HepG2 (cell line): Measurements from ENCODE around the gene FOXS1. TPM values are rescaled to one million over a fixed set of nuclear protein-coding genes. Genes with fewer than 3 reads are reported as not detected.

ENCODE experiments used
- BRCA1 ChIP-seq: sonication (generic); formaldehyde crosslinking; IDR thresholded peaks from 2 replicates; pipeline ENCODE4 v1.4.0; 2020; ENCODE audit warnings: missing genetic modification reagents
- GTF3A ChIP-seq: sonication (generic); formaldehyde crosslinking; conservative IDR thresholded peaks from 2 replicates; pipeline ENCODE4 v1.4.0; 2020; ENCODE audit warnings: mild to moderate bottlenecking, missing genetic modification reagents
- HBP1 ChIP-seq: IDR thresholded peaks from 2 replicates; pipeline ENCODE4 v1.6.1; 2016; ENCODE audit warnings: low read depth, control low read depth
- JUN ChIP-seq: sonication (generic); formaldehyde crosslinking; IDR thresholded peaks from 2 replicates; pipeline ENCODE4 v1.4.0; 2020; ENCODE audit warnings: mild to moderate bottlenecking, missing genetic modification reagents
- MAFG ChIP-seq: sonication (generic); formaldehyde crosslinking; IDR thresholded peaks from 2 replicates; pipeline ENCODE4 v1.5.1; 2020; ENCODE audit warnings: mild to moderate bottlenecking, missing genetic modification reagents
- MEF2D ChIP-seq: sonication (generic); formaldehyde crosslinking; IDR thresholded peaks from 2 replicates; pipeline ENCODE4 v1.5.1; 2020; ENCODE audit warnings: mild to moderate bottlenecking, missing genetic modification reagents
- NFIB ChIP-seq: sonication (generic); formaldehyde crosslinking; IDR thresholded peaks from 2 replicates; pipeline ENCODE4 v1.9.0; 2021; ENCODE audit warnings: missing genetic modification reagents, mild to moderate bottlenecking, borderline replicate concordance
- NR2F1 ChIP-seq, 2 experiments: fragments of 450-650 bp in 1 of 2; formaldehyde crosslinking in 1 of 2; IDR thresholded peaks; 2 replicates each; pipeline versions ENCODE4 v1.5.0 to v1.6.1; 2016 to 2020; ENCODE audit warnings: mild to moderate bottlenecking in 1 of 2, missing compliant biosample characterization in 1 of 2, missing genetic modification reagents in 1 of 2, moderate library complexity in 1 of 2
- PREB ChIP-seq: sonication (generic); formaldehyde crosslinking; IDR thresholded peaks from 2 replicates; pipeline ENCODE4 v1.4.0; 2020; ENCODE audit warnings: missing genetic modification reagents
- SP1 ChIP-seq, 2 experiments: fragments of 450-650 bp in 1 of 2; sonication (generic) in 1 of 2; formaldehyde crosslinking in 1 of 2; IDR thresholded peaks; 2 replicates each; pipeline versions ENCODE4 v1.4.0 to v1.6.1; 2016 to 2020; ENCODE audit warnings: missing genetic modification reagents in 1 of 2
- TRAFD1 ChIP-seq: sonication (generic); formaldehyde crosslinking; IDR thresholded peaks from 2 replicates; pipeline ENCODE4 v1.5.1; 2020; ENCODE audit warnings: missing genetic modification reagents, mild to moderate bottlenecking, borderline replicate concordance
- ZBTB44 ChIP-seq: sonication (generic); formaldehyde crosslinking; IDR thresholded peaks from 2 replicates; pipeline ENCODE4 v1.4.0; 2020; ENCODE audit warnings: missing genetic modification reagents
- ZFP41 ChIP-seq: sonication (generic); formaldehyde crosslinking; IDR thresholded peaks from 2 replicates; pipeline ENCODE4 v1.4.0; 2020; ENCODE audit warnings: mild to moderate bottlenecking, missing genetic modification reagents, borderline replicate concordance
- ZNF335 ChIP-seq: sonication (generic); formaldehyde crosslinking; IDR thresholded peaks from 2 replicates; pipeline ENCODE4 v1.4.0; 2020; ENCODE audit warnings: missing genetic modification reagents
- ZNF614 ChIP-seq: IDR thresholded peaks from 2 replicates; pipeline ENCODE4 v1.6.1; 2018; ENCODE audit warnings: missing biosample characterization, missing genetic modification reagents, inconsistent platforms, borderline replicate concordance
- ZNF737 ChIP-seq: sonication (generic); formaldehyde crosslinking; IDR thresholded peaks from 2 replicates; pipeline ENCODE4 v1.5.0; 2020; ENCODE audit warnings: missing genetic modification reagents, mild to moderate bottlenecking, borderline replicate concordance
- ZNF782 ChIP-seq: sonication (generic); formaldehyde crosslinking; IDR thresholded peaks from 2 replicates; pipeline ENCODE4 v1.4.0; 2020; ENCODE audit warnings: missing genetic modification reagents, mild to moderate bottlenecking, borderline replicate concordance
- polyA plus RNA-seq, 8 experiments: library from polyadenylated mRNA; depleted of rRNA in 3 of 8; stranded (reverse) in 7 of 8; unstranded in 1 of 8; fragments of >200 nt; fragmentation: Illumina TruSeq in 4 of 8; extraction: Trizol in 4 of 8; gene quantifications; 2 replicates each; pipeline versions ENCODE4 v1.2.1 to v1.2.3, GENCODE V29; 2011 to 2016; ENCODE audit warnings: low read depth in 4 of 8, missing spikeins in 1 of 8, mixed read lengths in 1 of 8; ENCODE audit not compliant: insufficient read depth in 1 of 8
- total RNA-seq, 5 experiments: library from RNA; depleted of rRNA; stranded (reverse); fragments of >200 nt; fragmentation: Illumina TruSeq; extraction: Trizol; gene quantifications; 2 replicates each; pipeline ENCODE4 v1.2.3, GENCODE V29; 2016; ENCODE audit warnings: low read depth in 1 of 5
- TF ChIP-seq, protein P1 (sequence below): sonication (generic); formaldehyde crosslinking; IDR thresholded peaks from 2 replicates; pipeline ENCODE4 v1.8.0; 2022; ENCODE audit warnings: mild to moderate bottlenecking, missing genetic modification reagents
- TF ChIP-seq, protein P2 (sequence below): sonication (generic); formaldehyde crosslinking; IDR thresholded peaks from 2 replicates; pipeline ENCODE4 v1.9.0; 2022; ENCODE audit warnings: missing genetic modification reagents, mild to moderate bottlenecking, borderline replicate concordance

Gene FOXS1
- total and polyA plus RNA-seq, 2 of the 13 experiments (the other 11 are each of a cell fraction or from before 2014, with no cell fraction given) = not detected

DNA sequence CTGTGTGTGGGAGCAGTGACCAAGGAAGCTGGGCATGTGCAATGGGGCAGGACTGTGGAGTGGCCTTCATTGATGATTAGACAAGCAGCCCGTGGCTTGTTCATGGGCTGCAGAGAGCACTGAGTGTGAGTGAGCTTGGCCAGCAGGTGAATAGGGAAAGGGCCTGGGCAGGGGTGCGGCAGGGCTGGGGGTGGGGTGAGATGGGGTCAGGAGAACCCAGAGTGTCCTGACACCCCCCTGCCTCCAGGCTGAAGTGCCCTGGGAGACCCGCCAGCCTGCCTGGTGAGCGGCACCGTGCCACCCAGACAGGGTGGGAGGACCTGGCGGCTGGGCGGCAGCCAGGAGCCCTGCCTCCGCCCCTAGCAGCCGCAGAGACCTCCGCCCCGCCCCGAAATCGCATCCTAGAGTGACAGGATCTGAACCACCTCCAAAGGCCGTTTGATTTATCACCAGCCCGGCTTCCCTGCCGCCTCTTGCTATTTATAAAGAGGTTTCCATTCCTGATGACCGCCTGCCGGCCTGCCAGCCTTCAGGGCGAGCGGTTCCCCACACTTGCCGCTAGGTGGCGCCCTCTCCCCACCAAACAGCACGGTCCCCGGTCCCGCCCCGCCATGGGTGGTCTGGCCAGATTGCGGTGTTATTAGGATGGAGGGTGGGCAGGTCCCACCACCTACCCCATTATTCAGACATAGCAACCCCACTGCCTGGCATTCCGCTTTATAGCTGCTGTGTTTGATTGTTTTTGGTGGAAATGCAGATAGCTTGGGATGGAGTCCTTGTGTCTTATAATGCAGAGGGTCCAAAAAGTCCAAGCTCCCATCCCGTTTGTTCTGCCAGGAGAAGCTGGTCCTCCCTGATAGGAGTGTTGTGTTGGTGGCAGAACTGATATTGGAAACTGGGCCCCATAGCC, 22.7 kb downstream of the FOXS1 start (continued):
- TF ChIP-seq ZNF614 (CRISPR knock-in tag) = no peak
- TF ChIP-seq SP1 (IDR thresholded peaks at IDR 0.05) = no peak
- TF ChIP-seq SP1 (CRISPR knock-in tag; IDR thresholded peaks at IDR 0.05) = peak; percentile 75
- no peak for TF ChIP-seq NFIB (CRISPR knock-in tag)
- TF ChIP-seq, protein P1, sequence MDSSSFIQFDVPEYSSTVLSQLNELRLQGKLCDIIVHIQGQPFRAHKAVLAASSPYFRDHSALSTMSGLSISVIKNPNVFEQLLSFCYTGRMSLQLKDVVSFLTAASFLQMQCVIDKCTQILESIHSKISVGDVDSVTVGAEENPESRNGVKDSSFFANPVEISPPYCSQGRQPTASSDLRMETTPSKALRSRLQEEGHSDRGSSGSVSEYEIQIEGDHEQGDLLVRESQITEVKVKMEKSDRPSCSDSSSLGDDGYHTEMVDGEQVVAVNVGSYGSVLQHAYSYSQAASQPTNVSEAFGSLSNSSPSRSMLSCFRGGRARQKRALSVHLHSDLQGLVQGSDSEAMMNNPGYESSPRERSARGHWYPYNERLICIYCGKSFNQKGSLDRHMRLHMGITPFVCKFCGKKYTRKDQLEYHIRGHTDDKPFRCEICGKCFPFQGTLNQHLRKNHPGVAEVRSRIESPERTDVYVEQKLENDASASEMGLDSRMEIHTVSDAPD (CRISPR knock-in tag) = no peak
- no peak for TF ChIP-seq GTF3A (CRISPR knock-in tag)
- no peak; the same call in 1 of the 2 replicates for TF ChIP-seq ZNF782
- TF ChIP-seq TRAFD1 = no peak
- TF ChIP-seq ZNF335 (CRISPR knock-in tag) = no peak
- TF ChIP-seq ZNF737 (CRISPR knock-in tag) = no peak
- TF ChIP-seq PREB = no peak
- TF ChIP-seq BRCA1 (CRISPR knock-in tag) = no peak
- no peak for TF ChIP-seq MAFG (CRISPR knock-in tag)
- TF ChIP-seq MEF2D = no peak
- TF ChIP-seq ZBTB44 = no peak
- no peak for TF ChIP-seq HBP1
- TF ChIP-seq, protein P2, sequence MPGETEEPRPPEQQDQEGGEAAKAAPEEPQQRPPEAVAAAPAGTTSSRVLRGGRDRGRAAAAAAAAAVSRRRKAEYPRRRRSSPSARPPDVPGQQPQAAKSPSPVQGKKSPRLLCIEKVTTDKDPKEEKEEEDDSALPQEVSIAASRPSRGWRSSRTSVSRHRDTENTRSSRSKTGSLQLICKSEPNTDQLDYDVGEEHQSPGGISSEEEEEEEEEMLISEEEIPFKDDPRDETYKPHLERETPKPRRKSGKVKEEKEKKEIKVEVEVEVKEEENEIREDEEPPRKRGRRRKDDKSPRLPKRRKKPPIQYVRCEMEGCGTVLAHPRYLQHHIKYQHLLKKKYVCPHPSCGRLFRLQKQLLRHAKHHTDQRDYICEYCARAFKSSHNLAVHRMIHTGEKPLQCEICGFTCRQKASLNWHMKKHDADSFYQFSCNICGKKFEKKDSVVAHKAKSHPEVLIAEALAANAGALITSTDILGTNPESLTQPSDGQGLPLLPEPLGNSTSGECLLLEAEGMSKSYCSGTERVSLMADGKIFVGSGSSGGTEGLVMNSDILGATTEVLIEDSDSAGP = peak; percentile 72; the same call in 1 of the 2 replicates
- TF ChIP-seq ZFP41 = no peak
- no peak for TF ChIP-seq JUN
- TF ChIP-seq NR2F1 (CRISPR knock-in tag; IDR thresholded peaks at IDR 0.05) = no peak
